SU-DHL-6 (cell line): ENCODE data around the gene KRTAP10-12.

Experiments
- EZH2phosphoT487 ChIP-seq: fragments of 200-600 bp; sonication (generic), shearing (Covaris generic); conservative IDR thresholded peaks from 2 replicates; pipeline ENCODE4 v1.6.1; 2018; ENCODE audit warnings: mild to moderate bottlenecking, antibody characterized with exemption, low read length, moderate library complexity, mixed read lengths
- TF ChIP-seq, protein P1 (sequence below): fragments of 200-600 bp; sonication (generic); IDR thresholded peaks from one replicate; pipeline ENCODE4 v1.5.1; 2017; ENCODE audit warnings: antibody characterized with exemption, mild to moderate bottlenecking, low read length, moderate library complexity; ENCODE audit not compliant: insufficient read depth, poor library complexity, severe bottlenecking

DNA sequence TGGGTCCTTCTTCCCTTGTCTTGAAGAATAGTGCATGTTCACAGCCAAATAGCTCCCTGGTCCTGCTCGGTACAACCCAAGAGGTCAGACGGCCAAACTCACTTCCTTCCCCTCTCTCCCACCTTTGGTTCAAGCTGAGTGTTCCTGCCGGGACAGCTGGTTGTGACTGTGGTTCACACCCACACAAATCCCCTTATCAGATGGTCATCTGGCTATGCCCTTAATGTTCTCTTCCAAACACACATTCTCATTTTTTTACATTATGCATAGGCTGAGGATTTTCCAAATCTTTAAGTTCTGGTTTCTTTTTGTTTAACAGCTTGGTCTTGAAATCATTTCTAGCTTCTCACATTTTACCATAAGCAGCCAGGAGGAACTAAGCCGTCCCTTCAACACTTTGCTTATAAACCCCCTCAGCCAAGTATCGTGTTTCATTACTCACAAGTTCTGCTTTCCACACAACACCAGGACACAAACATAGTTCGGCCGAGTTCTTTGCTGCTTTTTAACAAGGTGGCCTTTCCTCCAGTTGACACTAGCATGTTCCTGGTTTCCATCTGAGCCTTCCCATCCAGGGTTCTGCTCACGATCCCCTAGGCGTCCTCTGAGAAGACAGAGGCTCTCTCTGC lies 34.1 kb downstream of the KRTAP10-12 start:
- TF ChIP-seq EZH2phosphoT487: no peak
- TF ChIP-seq, protein P1, sequence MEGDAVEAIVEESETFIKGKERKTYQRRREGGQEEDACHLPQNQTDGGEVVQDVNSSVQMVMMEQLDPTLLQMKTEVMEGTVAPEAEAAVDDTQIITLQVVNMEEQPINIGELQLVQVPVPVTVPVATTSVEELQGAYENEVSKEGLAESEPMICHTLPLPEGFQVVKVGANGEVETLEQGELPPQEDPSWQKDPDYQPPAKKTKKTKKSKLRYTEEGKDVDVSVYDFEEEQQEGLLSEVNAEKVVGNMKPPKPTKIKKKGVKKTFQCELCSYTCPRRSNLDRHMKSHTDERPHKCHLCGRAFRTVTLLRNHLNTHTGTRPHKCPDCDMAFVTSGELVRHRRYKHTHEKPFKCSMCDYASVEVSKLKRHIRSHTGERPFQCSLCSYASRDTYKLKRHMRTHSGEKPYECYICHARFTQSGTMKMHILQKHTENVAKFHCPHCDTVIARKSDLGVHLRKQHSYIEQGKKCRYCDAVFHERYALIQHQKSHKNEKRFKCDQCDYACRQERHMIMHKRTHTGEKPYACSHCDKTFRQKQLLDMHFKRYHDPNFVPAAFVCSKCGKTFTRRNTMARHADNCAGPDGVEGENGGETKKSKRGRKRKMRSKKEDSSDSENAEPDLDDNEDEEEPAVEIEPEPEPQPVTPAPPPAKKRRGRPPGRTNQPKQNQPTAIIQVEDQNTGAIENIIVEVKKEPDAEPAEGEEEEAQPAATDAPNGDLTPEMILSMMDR: no peak
